Airway epithelial cell (primary cell): ENCODE measurements around the gene SIGMAR1. TPM values are rescaled to one million over a fixed set of nuclear protein-coding genes. Genes with fewer than 3 reads are reported as not detected.

Experiments
- total RNA-seq: library from RNA; depleted of rRNA; stranded (reverse); fragments of >200 nt; gene quantifications from 2 replicates; pipeline ENCODE4 v1.2.3, GENCODE V29; 2015

SIGMAR1 gene
- 178 and 189 TPM in 2 replicates for total RNA-seq

DNA sequence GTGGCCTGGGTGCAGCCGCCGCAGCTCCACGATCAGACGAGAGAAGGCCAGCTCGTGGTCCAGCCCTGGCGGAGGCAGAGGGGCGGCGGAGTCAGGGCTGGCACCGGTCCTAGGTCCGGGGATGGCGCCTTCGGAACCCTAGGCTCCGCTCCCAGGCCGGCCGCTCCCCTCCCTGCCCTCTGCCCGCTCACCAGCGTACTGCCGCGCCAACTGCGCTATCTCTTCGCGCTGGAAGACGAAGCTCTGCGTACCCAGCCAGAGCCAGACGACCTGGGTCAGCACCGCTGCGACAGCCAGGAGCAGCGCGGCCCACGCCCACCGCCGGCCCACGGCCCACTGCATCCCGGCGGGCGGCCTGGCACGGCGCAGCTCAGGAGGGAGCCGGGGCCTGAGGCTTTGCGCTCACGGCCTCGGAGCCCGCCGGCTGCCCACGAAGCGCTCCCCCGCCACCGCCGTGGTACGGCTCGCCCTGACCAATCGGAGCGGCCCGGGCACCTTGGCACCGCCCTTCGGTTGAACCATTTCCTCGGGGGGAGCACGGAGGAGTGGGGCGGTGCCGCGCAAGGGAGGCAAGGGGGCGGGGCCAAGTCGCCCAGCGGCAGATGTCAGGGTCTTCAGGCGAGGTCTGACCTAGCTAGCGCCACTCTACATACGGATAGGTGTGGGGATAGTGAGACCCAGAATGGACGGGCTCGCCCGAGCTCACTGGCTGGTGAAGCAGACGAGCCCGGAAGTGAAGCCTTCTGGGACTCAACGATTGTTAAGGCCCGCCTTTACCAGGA lies at the start of gene SIGMAR1:
SIGMAR1 (minus strand) TSS at position 432 of the 782 bp plus-strand sequence; CDS start at position 342, 90 bp downstream.

GRCh38 chr9:34662526-34663302 lies 25.1 kb upstream of the SIGMAR1 start, which contains the start of gene CCL27:
Gene CCL27 (minus strand): TSS chr9:34662657. CDS start chr9:34662633, 24 bp downstream.

DNA sequence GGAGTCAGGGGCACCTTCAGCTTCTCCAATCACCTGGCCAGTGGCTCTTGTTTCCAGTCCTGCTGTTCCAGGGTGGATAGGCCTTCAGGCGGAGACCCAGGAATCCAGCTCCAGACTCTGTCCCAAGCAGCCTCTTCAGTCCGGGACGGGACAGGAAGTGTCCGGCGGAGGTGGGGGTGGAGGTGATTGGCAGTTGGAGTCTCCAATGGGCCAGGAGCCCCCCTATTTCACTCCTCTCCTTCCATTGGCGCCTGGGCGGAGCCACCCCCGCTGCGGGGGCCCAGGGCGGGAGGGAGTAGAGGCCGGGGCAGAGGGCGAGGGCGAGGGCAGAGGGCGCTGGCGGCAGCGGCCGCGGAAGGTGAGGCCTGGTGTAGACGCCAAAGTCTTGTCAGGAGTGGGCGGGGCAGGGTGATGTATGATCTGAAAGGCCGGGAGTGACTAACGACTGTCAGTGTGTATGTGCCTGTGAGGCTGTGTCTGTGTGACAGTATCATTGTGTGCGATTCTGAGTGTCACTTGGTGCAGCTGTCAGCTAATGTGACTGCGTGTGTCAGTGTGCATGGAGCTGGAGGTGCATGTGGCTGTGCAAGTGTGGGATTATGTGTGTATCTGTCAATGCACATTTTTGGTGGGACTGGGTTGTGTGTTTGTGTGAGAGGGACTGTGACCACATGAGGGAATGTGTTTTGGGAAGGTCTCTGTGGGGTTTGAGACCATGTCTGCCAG lies 14.5 kb upstream of the SIGMAR1 start, which contains the start of gene IL11RA:
IL11RA (plus strand) TSS at position 310 of the 726 bp plus-strand sequence. CDS start 3,033 bp downstream, outside the sequence.

DNA sequence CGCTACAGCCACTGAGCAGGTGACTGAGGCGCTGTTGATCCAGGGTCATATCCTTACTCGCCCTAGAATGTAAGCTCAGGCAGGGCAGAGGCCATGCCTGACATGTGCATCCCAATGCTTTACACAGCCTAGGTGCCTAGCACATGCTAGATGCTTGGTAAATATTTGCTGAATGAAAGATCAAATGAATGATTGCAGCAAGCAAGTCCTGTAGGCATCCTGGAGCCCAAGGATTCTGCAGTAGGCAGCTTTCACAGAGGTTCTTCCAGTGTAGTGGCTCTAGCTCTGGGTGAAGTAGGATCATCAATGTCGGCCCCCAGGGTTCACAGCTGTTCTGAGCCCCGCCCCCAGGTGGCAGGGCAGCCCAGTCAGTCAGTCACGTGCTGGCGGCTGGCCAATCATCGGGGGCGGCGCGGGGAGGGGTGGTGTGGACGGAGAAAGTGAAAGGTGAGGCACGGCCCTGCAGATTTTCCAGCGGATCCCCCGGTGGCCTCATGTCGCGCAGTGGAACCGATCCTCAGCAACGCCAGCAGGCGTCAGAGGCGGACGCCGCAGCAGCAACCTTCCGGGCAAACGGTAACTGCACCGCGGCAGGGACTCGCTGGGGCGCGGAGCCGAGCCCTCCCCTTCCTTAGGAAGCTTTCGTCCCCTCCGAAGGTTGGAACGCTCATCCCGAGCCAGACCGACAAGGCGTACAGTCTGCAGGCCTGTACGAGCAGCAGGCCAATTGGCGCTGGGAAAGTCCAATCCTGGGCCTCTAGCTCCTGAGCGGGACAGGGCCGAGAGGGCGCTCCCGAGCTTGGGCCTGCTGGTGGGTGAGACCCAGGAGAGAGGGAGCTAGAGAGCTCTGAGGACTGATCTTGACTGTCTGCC lies 8.9 kb upstream of the SIGMAR1 start, which contains the start of gene GALT:
GALT (plus strand) TSS at position 465 of the 873 bp plus-strand sequence; CDS start at position 495, 30 bp downstream.

DNA sequence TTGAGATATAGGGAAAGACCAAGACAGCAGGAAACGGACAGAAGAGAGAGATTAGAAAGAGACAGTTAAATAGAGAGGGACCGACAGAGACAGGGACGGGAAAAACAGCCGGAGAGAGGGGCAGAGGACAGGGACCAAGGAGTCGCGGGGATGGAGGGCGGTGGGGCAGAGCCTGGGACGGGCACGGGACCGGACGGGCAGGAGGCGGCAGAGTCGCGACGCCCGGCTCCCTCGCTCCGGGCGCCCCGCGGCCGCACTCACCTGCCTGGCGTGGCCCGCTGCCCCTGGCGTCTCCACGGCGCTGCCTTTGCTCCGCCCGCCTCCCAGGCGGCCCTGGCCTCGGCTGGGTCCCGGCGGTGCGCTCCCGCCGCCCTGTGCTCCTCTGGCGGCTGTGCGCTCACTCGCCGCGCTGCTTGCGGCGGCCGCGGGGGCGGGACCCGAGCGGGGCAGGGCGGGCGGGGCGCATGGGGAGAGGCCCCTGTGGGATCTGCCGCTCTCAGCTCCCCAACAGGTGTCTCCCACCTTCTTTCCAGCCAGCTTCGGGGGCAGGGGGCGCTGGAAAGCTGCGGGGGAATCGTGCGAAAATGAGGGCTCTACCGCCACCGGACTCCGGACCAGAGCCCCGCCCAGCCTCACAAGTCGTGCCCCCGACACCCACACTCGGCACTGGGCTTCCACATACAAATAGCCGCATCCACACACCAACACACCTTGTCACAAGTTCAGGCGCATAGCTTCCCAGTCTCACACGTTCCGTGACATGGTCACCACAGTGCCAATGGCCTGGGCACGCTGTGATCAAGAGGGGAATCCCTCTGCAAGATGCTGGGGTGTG lies 8.7 kb downstream of the SIGMAR1 start, which contains the start of gene ARID3C:
ARID3C (minus strand) TSS at position 411 of the 835 bp plus-strand sequence. CDS start 1,052 bp downstream, outside the sequence.

DNA sequence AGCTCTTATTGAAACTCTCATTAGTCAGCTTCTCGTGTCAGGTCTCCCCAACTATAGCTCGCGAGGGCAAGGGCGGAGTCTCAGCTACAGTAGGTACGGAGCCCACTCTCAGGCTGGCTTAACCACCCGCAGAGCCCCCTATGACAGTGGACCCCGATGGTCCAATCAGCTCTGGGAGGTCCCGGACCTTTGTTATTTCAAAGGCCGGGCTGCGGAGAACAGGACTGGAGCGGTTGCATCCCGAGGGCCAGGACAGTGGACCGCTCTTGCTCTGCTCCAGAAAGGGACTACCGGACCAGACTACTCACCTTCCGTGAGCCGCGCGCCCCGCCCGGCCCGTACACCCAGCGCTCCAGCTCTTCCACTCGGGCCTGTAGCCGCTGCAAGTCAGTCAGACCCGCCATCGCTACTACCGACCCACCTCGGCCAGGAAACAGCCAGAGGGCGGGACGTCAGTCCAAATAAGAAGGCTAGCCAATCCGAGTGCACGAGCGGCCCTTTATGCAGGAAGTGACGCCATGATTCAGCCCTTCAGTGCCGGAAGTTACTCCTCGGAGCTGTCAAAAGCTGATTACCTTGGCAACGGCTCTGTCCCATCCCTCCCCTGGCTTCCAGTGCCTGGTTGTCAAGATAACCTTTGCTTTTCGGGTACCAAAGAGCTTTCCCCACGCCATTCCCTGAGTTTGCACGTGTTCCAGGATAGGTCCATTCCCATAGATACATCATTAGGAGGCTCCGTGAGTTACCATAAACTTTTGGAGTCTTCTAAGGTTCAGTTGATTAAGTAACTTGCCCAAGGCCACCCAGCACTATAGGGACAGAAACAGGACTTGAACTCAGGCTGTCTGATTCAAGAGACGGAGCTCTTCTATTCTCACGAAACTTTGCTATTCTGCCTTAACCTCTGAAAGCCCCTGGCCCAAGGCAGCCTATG lies 17.3 kb downstream of the SIGMAR1 start, which contains the start of gene DCTN3:
DCTN3 (minus strand) TSS at position 435 of the 934 bp plus-strand sequence; CDS start at position 404, 31 bp downstream.

GRCh38 chr9:34611811-34612787 lies 25.5 kb downstream of the SIGMAR1 start, which contains the start of gene RPP25L:
Gene RPP25L (minus strand): TSS chr9:34612097. CDS start chr9:34611296, 801 bp downstream.

DNA sequence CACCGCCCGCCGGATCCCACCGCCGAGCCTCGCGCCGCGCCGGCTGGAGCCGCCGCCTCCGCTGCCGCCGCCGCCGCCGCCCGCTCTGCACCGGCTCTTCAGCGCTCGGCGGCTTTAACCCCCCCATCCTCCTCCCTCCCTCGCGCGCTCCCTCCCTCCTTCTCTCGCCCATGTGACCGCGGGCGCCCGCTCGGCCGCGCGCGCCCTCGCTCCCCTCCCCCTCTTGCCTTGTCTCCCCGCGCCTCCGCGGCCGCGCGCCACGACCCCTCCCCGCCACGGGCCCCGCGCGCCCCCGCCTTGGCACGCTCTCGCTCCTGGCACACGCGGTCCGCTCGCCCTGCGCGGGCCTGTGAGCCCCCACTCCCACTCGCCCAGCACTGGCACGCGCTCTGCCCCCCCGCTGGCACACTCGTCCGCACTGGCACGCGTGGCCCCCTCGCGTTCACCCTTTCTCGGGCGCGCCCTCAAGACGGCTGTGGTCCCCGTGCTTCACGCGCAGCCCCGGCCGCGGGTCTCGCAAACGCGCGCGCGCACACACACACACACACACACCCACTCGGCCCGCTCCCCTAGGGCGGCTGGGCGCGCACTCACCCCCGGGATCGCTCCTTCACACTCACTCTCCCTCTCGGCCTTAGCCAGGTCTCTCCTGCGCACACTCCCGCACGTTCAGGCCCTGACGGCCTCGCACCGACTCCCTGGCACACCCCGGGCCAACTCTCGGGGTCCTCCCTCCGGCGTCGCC lies 47.8 kb downstream of the SIGMAR1 start, which contains the start of gene CNTFR:
CNTFR (minus strand) TSS at position 89 of the 745 bp plus-strand sequence. CDS start 20,743 bp downstream, outside the sequence.

Other genes with a start within 250 kb of the SIGMAR1 start
- 9.7 and 12.8 TPM in 2 replicates for gene FAM219A, start 179.2 kb downstream of the SIGMAR1 start, total RNA-seq
- not detected in 2 replicates for gene DNAI1, start 179.0 kb downstream of the SIGMAR1 start, total RNA-seq
- gene ENHO, start 114.8 kb downstream of the SIGMAR1 start, total RNA-seq = not detected in 2 replicates
- gene CNTFR, start 48.1 kb downstream of the SIGMAR1 start, total RNA-seq = 0.42 TPM in 1 of 2 replicates, not detected in the other
- 41.4 and 41.8 TPM in 2 replicates for gene RPP25L, start 25.7 kb downstream of the SIGMAR1 start, total RNA-seq
- gene DCTN3, start 17.3 kb downstream of the SIGMAR1 start, total RNA-seq = 90.6 and 152 TPM in 2 replicates
- not detected in 2 replicates for gene ARID3C, start 8.7 kb downstream of the SIGMAR1 start, total RNA-seq
- 15.4 and 21.8 TPM in 2 replicates for gene GALT, start 8.9 kb upstream of the SIGMAR1 start, total RNA-seq
- 0.79 and 4.6 TPM in 2 replicates for gene IL11RA, start 14.4 kb upstream of the SIGMAR1 start, total RNA-seq
- gene CCL27, start 24.9 kb upstream of the SIGMAR1 start, total RNA-seq = 0.28 TPM in 1 of 2 replicates, not detected in the other
- not detected in 2 replicates for gene CCL19, start 53.5 kb upstream of the SIGMAR1 start, total RNA-seq
- not detected in 2 replicates for gene CCL21, start 72.3 kb upstream of the SIGMAR1 start, total RNA-seq